GM19463 (cell line): ENCODE data around the gene CALD1.

Experiments
- ATAC-seq: cut with Tn5 transposase; IDR thresholded peaks from one replicate; pipeline ENCODE4 v1.9.1; 2021; ENCODE audit warnings: mild to moderate bottlenecking, moderate library complexity; ENCODE audit not compliant: unreplicated experiment

The CALD1 gene

GRCh38 chr7:134778941-134779740 lies at the start of gene CALD1:
Gene CALD1 (plus strand): TSS chr7:134779634. CDS start chr7:134867734, 88,100 bp downstream.
- no peak for ATAC-seq

DNA sequence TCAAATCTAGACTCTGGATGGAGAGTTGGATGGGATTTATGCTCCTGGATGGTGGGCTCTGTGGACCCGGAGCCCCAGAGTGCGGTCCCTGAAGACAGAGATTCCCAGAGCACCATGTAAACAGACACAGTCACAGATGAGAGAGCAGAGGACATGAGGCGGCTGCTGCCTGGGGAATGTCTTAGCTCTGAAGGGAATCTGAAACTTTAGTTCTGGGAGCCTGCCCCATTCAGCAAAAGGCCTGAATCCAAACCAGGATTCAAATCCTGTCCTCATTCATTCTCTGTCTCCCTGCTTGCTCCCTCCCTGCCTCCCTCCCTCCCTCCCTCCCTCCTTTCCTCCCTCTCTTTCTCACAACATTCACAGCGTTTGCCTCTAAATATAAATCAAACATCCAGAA lies 49.5 kb upstream of the CALD1 start:
- no peak for ATAC-seq

GRCh38 chr7:134730411-134730829 lies 49.0 kb upstream of the CALD1 start:
- ATAC-seq: no peak

GRCh38 chr7:134731616-134732015 lies 47.8 kb upstream of the CALD1 start:
- no peak for ATAC-seq

DNA sequence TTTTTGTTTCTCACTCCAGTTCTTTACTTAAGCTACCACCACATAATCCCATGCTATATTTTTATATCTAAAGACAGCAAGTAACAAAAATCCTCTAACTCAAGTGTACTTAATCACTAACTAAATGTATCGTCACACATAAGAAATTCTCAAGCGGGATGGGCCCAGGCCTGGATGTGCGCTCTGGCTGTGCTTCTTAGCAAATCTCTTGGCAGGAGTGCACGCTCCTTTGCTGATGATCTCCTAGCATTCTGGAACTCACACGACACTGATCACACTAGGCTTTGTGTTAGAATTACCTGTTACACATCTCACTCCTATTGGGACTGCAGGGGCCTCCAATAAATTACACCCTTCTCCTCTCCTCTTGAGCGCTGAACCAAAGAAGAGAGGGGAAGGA lies 46.7 kb upstream of the CALD1 start:
- ATAC-seq: no peak

DNA sequence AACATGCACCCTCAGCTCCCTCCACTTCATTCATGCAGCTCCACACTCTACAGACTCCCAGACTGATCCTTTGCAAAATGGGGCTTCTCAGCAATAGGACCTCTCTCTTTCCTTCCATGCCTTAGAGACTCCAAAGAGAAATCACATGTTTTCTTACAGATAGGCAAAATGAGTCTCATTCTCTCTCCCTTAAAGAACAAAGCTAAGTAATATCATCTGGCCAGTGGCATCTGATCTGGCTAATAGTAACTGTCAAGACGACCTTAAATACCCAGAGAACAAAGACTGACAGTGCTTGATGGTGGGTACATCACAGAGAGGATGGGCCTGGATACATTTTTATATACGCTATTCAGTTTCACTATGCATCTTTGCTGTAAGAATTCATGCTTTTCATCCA lies 43.1 kb upstream of the CALD1 start:
- ATAC-seq: no peak

GRCh38 chr7:134737566-134738345 lies 41.7 kb upstream of the CALD1 start:
- no peak for ATAC-seq

DNA sequence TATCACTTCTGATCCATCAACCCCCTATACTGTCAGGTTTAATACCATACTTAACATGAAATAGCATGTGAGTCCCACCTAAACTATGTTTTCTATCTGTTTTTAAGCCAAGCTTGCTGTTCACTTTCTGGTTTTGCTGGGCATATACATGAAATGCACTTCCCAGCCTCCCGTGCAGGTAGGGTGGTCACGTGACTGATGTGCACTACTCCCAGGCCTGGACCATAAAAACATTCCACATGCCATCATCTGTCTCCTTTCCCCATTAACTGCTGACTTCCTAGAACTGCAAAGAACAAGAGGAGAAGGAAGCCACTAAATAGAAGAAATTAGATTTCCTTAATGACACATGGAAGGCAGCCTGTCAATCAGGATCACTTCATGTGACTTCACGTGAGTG lies 40.1 kb upstream of the CALD1 start:
- ATAC-seq: no peak

GRCh38 chr7:134740376-134740775 lies 39.1 kb upstream of the CALD1 start:
- ATAC-seq: no peak

- no peak for ATAC-seq
These were observed 37.4 kb upstream of the CALD1 start for GRCh38 chr7:134741907-134742635.

DNA sequence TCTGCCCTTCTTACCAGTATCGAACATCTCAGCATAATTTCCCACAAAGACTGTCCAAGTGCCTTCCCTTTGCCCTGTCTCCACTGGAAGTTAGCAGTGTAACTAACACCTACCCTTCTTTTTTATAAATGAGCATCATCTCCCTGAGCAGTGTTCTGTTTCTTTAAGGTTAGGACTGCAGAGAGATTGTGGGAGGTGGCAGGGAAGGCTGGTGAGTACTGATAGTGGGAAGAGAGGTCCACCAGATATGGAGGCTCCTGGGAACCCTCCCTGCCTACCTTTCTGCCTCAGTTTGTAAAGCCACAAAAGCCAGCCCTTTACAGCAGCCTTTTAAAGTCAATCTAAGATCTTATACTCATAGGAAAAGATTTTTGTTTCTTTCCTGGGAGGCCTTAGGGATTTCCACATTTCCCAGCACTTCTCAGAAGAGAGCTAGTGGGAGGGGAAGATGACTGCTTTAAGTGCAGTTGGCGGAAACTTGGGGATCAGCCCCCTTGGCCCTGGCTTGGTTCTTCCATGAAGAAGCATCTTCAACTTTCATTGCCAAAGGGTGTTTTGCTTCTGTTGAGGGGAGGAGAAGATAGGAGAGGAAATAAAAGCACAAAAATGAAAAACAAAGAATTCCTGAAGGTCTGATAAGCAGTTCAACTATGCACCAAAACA lies 36.6 kb upstream of the CALD1 start:
- no peak for ATAC-seq

- ATAC-seq: no peak
These were observed 34.9 kb upstream of the CALD1 start for GRCh38 chr7:134744569-134744968.

DNA sequence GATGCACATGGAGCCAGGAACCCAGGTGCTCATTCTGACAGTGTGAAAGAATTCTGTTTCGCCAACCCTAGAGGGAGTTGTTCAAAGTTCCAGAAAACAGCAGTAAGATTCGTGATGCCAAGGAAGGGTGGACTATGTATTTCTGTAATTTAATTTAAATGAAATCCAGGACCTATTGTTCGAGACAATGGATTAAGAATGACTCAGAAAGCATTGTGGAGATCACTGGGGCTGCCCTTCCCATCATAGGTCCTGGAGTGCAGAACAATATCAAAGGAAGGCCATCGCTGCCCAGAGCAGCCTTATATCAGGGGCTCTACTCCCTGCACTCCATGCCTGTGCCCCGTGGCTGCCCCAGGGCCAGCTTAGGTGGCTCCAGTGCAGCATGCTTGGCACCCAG lies 32.1 kb upstream of the CALD1 start:
- ATAC-seq: no peak

- peak; percentile 48 for ATAC-seq
These were observed 29.1 kb upstream of the CALD1 start for GRCh38 chr7:134750083-134751062.

DNA sequence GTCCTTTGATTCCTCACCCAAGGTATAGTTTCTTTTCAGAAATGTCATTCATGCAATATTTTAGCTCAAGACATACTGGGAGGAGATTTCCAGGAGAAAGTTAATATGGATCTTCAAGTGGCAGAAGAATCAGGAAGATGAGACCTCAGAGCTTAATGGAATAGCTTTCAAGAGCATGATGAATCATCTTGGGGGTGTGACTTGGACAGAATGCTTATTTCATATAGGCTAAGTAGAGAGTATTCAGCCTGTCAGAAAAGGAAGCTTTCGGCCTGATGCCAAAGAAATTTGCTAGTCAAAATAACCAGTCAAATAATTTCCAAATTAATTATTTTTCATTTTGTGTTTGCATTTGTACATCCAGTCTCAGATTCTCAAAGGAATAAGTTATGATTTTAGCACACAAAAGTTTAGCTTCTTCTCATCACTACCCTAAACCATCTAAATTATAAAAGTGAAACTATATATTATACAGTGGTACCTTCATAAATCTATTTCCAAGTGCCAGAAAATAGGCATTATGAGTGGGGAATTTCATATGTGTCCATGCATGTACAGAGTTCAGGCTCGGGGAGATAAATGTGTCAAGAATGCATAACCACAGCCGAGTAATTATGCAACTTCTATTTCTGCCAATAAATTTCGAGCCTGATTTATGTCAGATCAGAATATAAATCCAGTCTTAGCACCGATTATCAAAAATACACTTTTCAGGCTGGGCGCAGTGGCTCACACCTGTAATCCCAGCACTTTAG lies 27.3 kb upstream of the CALD1 start:
- no peak for ATAC-seq

- no peak for ATAC-seq
These were observed 23.9 kb upstream of the CALD1 start for GRCh38 chr7:134755422-134756022.

- no peak for ATAC-seq
These were observed 21.5 kb upstream of the CALD1 start for GRCh38 chr7:134757938-134758337.

DNA sequence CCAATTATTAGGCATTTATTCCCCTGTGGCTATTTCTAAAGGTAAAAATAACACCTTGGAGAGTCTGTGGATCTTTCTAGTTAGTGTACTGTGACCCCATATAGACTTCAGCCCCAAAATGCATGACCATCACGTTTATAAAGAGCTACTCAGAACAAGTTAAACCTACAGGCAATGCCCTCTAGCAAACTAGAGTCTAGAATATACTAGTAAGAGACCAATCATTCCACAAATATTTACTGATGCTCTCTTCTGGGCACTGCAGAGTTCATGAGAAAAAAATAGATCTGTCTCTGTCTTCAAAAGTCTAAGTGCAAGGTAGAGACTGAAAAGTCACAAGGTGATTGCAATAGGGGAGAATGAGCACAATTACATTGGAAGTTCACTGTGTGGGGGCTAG lies 20.5 kb upstream of the CALD1 start:
- ATAC-seq: no peak

DNA sequence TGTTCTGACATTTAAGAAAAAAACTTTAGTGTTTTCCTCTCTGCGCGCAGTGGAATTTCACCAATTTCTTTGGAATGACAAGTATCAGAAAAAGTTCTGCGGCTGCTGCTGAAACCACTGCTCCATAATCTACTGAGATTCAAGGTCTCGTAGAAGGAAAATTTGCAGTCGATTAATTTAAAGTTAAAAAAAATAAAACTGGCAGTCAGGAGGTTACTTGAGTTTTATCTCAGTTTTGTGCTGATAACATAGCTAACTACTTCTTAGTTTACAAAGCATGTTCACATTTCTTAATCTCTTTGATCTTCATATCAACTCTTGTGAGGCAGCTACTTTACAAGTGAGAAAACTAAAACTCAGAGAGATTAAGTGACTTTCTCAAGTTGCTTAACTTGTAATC lies 18.2 kb upstream of the CALD1 start:
- no peak for ATAC-seq
